GM19025 (cell line): ENCODE measurements around the gene PPDPF.
"Not testable (repeated sequence)": the region's sequence is repeated elsewhere in the genome, so short reads cannot be mapped to it uniquely, and the experiment has no call there.

Experiments
- ATAC-seq: cut with Tn5 transposase; IDR thresholded peaks from one replicate; pipeline ENCODE4 v1.9.1; 2021; ENCODE audit warnings: mild to moderate bottlenecking, low read depth, moderate library complexity; ENCODE audit not compliant: unreplicated experiment

PPDPF gene

DNA sequence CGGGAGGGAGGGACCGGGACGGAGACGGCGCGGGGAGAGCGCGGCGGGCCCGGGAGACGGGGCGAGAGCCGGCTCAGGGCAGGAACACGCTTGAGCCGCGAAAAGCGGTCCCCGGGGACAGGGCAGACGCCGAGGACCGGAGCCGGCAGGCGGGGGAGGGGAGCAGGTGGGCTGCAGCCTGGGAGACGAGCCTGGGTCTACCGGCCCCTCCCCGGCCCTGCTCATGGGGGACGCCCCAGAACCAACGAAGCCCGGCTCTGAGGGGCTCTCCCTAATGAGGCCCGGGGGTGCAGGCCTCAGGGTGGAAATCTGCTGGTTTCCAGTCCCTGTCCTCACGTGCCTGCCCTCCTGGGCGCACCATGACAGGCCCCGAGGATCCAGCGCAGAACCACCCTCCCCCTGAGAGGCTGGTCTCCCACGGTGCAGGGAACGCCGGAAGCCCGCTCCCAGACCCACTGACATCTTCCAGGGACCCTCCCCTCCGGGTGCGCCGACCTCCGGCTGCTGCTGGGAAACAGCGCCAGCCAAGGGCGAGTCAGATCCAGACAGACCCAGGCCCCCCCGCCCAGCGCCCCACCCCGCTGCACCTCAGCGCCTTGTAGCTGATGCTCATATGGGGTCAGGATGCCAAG, 21.1 kb upstream of the PPDPF start:
- no peak for ATAC-seq

DNA sequence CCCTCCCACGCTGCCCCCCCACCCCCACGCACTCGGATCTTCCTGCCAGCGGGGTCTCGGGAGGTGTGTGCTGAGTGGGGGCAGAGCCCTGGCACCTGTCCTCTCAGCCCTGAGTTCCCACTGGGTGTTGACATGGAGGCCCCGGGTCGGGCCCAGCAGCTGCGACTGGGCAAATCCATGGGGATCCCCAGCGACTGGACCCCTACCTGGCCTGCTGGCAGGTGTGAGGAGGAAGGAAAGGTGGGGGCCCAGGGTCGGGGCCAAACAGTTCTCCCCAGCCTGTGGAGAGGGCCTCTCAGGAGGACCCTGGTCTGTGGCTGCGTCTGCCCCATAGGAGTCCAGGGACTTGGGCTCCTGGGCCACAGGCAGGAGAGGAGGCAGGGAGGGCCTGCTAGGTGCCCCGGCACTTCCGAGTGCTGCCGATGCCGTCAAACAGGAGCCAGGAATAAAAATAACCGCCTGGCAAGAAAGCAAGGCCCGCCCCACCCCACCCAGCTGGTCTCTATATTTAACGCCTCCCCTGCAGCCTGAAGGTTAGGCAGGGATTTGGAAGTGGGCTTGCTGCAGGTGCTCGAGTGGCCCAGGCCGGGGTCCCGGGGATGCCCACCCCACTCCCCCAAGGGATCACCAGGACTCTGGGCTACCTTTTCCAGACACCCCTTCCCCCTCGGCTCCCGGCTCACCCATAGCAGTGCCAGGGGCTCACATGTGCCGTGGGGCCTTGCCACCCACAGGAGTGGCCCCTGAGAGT, 20.2 kb upstream of the PPDPF start:
- ATAC-seq: no peak

DNA sequence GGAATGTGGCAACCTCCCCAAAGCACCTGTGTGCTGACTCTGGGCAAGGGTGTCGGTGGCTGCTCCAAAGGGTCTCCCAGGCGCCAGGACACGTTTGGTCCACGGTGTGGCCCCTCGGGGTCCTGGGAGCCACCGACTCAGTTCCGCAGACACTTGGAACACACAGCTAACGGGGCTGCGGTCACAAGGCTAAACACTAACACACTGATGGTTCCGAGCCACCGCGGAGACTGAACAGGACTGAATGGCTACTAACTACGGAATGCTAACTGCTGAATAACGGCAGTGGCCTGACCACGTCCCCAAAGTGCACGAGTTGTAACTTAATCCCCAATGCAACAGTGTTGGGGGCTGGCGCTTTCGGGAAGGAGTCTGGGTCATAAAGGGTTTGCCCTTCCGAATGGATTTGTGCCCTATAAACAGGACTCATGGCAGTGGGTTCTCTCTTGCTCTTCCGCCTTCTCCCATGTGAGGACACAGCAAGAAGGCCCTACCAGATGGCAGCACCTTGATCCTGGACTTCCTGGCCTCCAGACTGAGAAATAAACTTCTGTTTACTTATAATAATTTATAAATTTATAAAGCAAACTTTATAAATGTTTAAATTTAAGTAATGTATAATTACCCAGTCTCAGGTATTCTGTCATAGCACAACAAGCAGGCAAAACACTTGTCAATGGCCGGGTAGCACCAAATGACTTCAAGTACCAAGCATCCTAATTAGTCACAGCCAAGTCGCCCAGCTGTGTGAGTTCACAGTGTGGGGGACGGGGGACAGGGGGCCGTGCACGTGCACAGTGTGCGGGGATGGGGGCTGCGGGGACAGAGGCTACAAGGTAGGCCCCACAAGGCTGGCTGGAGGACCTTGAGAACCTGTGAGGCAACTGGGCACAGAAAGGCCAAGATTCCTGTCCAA, 19.4 kb upstream of the PPDPF start:
- no peak for ATAC-seq

DNA sequence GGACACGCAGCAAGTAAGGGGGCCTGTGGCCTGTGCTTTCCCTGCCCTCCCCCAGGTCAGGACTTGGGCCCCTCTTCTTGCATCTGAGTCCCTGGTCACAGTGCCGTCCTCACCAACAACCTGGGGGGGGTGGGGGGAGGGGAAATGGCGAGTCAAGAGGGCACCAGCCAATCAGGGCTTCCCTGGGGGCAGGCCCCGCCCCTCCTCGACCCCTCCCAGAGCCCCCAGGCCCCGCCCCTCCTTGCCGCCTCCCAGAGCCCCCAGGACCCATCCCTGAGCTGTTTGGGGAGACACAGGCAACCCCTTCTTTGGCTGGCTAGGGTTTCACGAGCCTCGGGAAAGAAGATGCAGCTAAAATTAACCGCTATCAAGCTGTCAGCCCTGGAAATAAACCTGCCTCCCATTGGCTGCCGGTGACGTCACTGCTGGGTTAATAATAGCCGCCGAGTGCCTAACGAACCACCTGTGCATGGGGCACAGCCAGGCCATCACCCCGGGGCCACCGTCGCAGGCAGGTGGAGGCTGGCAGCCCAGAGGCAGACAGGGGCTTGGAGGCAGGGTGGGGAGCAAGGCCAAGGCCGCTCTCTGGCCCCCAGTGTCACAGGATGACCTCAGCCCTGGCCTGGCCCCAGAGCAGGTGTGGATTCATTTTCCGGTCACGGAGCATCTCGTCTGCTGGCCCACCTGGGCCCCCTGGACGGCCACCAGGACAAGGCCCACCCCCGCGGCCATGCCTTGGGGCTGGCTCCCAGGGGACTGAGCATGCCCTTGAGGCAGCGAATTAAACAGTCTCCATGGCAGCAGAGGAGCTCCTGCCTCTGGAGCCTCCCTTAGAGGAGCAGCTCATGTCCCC, 18.5 kb upstream of the PPDPF start:
- no peak for ATAC-seq

DNA sequence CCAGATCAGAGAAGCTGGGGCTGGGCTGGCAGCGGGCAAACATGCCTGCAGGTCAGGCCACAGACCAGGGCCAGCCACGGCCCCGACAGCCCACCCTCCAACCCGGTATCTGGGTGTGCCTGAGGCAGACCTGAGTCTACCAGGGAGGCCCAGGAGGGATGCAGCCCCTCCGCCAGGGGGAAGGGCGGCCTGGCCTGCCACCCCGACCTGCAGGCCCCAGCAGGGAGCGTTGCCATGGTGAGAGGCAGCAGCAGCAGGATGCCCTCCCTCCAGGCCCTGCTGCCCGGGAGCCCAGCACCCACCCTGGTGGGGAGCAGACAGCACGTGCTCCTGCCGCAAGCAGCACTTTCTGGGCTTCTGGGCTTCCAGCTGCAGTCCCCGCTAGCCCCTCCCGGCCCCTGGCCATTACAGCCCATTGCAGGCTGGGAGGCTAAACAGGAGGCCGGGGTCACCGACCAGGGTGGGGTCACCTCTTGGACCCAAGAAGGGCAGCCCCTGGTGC, 17.8 kb upstream of the PPDPF start:
- ATAC-seq: no peak

DNA sequence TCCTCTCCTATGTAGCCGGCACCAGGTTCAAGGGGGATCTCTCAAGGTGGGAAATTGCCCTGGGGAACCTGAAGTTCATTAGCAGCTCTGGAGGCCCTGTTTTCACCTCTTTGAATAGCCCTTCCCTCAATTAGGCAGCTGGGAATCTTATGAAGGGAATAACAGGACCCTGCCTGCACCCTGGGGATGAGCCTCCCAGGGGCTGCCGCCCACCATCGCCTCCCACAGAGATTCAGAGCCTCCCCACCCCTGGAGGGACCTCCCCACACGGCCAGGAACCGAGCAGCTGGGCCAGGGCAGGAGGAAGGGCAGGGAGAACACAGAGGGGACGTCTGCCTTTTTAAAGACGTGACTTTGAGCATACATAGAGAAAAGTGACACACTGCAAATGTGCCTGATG, 17.0 kb upstream of the PPDPF start:
- no peak for ATAC-seq

DNA sequence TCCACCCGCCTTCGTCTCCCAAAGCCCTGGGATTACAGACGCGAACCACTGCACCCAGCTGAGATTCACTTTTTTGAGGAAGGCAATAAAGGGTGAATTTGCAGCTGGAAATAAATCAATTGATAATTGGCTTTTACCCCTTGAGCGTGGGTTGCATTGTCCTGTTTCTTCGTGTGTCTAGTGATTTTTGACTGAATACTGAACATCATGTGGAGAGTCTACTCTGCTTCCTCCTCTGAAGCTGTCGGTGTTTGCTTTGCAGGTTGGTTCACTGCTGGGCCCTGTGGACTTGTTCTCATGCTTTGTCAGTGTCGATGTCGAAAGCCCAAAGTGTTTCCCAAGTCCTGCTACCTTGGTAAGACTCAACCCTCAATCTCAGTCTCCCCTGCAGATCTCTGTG, 15.9 kb upstream of the PPDPF start:
- ATAC-seq: no peak

DNA sequence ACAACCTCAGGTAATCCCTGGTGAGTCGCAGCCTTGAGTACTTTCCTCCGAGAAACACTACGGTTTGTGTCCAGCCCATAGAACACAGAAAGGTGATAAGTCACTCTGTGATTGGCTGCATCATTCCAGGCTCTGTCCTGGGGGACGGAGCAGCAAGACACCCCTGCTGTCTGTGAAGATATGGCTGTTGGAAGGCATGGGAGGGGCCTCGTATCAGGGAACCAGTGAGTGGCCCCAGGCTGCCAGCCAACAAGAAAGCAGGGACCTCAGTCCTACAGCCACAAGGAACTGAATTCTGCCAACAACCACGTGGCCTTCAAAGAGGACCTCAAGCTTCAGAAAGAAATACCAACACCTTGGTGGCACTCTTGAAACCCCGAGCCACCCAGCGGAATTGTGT, 15.3 kb upstream of the PPDPF start:
- no peak for ATAC-seq

DNA sequence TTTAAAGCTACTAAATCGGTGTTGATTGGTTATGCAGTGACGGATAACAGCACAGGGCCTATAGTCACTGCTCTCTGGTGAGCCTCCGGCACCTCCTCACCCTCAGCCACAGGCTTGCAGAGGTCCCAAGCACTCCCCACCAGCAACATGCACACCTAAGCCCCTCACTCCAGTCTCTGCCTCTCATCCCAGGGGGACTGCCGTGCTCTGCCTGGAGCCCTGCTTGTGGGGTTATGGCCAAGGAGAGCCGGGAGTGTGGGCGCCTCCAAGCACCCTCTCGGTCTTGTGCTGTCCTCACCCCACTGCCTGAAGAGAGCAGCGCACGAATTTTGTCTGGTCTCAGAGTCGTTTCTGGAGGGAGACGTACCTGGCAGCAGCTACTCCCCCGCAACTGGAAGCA, 14.8 kb upstream of the PPDPF start:
- no peak for ATAC-seq

DNA sequence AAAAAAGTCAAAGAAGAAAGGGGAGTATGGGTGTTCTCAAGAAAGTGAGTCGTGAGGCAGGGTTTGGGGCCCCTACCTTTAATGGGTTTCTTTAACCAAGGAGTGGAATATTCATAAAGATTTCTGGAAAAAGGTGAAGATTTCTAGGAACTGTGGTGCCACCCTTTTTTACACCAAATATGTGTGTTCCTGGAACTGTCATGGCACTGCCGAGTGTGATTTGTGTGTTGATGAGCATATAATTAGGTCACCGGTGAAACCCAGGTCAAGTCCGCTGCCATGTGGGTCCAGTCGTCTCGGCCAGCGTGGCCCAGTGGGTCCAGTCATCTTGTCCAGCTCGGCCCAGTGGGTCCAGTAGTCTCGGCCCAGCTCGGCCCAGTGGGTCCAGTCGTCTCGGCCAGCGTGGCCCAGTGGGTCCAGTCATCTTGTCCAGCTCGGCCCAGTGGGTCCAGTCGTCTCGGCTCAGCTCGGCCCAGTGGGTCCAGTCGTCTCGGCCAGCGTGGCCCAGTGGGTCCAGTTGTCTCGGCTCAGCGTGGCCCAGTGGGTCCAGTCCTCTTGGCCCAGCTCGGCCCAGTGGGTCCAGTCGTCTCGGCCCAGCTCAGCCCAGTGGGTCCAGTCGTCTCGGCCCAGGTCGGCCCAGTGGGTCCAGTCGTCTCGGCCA, 13.4 kb upstream of the PPDPF start:
- no peak for ATAC-seq

DNA sequence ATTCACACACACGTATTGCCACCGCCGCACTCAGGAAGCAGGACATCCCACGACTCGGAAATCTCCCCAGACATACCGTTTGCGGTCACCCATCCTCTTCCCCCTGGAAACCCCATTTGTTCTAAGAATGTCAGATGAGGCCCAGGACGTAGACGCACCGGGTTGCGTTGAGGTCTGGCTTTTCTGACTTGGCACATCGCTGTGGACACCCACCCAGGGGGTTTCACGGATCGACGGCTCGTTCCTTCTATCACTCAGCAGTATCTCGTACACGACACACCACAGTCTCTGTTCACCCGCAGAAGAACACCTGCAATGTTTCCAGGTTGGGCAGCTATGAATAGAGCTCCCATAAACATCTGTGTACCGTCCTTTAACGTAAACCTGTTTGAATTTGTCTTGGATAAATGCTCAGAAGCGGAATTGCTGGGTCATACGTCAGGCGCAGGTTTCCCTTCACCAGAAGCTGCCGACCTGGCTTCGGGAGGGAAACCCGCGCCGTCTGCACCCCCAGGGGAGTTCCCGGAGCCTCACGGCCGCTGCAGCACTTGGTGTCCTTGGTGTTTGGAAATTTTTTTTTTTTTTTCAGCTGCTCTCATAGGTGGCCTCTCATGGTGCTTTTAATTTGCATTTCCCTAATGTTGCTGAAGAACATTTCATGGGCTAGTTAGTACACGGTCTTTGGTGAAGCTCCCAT, 12.3 kb upstream of the PPDPF start:
- ATAC-seq: no peak

DNA sequence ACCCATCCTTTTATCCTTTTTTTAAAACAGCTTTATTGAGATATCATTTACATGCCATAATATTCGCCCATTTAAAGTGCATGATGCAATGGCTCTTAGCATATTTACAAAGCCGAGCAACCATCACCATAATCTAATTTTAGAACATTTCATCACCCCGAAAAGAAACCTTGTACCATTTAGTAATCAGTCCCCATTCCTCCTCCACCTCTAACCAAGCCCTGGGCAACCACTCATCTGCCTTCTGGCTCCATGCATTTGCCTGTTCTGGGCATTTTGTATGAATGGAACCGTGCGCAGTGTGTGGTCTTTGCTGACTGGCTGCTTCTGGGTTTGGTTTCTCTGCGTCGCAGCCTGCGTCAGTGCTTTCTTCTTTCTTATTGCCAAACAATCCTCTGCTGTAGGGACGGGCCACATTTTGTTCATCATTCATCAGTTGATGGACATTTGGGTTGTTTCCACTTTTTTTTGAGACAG, 11.4 kb upstream of the PPDPF start:
- no peak for ATAC-seq

DNA sequence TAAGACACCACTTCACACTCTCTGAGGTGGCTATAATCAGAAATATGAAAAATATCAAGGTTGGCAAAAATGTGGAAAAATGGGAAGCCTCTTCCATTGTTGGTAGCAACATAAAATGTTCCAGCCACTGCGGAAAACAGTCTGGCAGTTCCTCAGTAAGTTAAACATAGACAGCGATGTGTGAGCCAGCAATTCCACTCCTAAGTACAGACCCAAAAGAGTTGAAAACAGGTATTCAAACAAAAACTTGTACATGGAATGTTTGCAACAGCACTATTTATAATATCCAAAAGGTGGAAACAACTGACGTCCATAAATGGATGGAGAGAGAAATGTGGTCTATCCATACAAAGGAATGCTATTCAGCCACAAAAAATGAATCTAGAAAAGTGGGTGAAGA, 7.4 kb upstream of the PPDPF start:
- no peak for ATAC-seq

DNA sequence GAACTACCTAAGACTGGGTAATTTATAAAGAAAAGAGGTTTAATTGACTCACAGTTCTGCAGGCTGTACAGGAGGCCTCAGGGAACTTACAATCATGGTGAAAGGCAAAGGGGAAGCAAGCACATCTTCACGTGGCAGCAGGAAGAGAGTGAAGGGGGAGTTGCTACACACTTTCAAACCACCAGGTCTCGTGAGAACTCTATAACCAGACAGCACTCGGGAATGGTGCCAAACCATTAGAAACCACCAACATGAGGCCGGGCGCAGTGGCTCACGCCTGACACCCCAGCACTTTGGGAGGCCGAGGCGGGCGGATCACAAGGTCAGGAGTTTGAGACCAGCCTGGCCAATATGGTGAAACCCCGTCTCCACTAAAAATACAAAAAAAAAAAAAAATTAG, 6.0 kb upstream of the PPDPF start:
- ATAC-seq: not testable (repeated sequence)

DNA sequence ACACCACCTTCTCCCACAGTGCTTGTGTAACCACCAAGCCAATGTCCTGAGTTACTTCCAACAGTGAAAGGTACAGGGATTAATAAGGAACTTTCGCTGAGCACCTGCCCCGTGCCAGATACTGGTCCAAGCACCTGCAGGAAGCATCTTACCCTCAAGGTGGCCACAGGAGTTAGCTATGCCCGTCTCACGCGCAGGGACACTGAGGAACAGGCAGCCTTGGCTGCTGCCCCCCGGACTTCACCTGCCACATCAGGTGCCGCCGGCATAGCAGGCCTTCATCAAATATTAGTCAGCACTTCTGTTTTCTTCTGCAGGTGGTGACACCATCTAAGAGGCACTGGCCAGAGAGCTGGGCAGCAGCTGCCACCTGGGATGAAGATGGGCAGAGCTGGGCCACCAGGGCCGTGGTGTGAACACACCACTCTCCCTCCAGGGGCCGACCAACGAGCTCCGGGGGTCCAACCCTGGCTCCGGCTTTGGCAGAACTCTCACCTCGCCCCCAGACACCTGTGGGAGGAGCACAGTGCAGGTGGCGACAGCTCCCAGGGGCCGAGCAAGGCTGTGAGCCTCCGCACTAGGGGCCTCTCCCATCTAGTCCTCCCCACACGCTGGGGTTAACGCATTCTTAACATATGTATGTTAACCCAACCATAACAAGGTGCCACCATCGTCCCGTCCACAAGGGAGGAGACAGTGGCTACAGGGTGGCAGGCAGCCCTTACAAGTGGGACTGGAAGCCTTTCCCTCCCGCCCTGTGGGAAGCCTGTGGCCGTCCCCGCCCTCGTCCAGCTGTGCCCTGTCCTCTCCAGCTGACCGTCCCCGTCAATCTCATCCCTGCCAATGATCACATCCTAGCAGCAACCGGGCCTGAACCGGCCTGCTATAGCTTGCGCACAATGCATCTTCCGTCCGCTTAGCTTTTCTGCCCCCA, 2.9 kb upstream of the PPDPF start:
- no peak for ATAC-seq

DNA sequence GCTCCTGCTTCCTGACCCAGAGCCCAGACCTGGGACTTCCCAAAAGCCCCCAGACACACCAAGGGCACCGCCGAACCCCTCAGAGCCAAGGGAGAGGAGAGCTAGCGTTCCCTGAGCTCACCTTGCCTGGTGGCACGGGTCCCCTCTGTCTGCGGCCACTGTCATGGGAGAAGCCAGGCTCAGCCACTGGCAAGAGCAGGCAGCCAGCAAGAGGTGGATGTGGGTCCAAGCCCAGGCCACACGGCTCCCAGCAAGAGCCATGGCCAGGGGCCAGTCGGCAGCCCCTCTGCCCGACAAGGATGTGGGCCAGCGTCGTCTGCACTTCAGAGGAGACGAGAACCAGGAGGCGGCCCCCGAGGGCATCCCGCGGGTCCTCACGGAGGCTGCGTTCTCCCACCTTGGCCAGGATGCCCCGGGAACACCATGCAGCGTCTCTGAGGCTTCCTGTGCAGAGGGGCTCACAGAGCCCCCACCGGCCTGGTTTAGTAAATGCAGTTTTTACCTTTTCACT, 2.2 kb upstream of the PPDPF start:
- no peak for ATAC-seq

DNA sequence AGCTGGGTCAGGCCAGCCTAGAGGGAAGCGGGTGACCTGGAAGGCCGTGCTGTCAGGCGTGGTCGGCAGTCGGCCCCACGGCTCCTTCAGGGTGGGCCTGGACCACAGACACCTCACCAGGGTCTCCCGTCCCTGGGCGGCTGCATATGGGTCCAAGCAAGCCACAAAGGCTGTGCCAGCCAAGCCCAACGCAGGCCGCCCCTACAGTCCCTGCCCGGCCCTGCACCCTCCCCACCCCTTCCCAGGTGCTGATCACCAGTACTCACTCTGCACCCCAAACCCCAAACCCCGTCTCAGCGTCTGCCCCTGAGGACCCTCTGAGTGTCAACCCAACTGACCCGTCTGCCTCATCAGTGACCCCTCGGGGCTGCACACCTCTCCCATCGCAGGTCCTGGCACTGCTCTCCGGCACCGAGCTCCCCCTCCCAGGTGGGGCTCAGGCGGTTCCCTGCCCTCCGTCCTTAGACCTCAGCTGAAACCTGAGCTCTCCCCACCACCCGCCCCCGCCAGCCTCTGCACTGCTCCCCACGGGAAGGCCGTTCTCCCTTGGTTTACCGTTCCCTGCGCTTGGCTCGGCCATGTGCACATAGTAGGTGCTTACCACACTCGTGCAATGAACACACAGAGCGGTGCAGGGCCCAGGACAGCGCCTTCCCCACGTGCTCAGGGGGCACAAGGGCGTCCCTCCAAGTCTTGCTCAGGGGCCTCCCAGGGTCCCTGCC, 1.5 kb upstream of the PPDPF start:
- ATAC-seq: no peak
